22Rv1 (cell line): ENCODE results near the gene CFAP74.

Source experiments
- H3K27ac ChIP-seq: fragments of 450-650 bp; 2 replicates; pipeline ENCODE4 v1.5.1; 2017
- ZFX ChIP-seq: fragments of 450-650 bp; IDR thresholded peaks from 2 replicates; pipeline ENCODE4 v1.6.1; 2017; ENCODE audit warnings: antibody characterized with exemption, borderline replicate concordance
- TF ChIP-seq, protein P1 (sequence below): fragments of 450-650 bp; IDR thresholded peaks from 2 replicates; pipeline ENCODE4 v1.5.1; 2017; ENCODE audit warnings: mild to moderate bottlenecking

Gene CFAP74

DNA sequence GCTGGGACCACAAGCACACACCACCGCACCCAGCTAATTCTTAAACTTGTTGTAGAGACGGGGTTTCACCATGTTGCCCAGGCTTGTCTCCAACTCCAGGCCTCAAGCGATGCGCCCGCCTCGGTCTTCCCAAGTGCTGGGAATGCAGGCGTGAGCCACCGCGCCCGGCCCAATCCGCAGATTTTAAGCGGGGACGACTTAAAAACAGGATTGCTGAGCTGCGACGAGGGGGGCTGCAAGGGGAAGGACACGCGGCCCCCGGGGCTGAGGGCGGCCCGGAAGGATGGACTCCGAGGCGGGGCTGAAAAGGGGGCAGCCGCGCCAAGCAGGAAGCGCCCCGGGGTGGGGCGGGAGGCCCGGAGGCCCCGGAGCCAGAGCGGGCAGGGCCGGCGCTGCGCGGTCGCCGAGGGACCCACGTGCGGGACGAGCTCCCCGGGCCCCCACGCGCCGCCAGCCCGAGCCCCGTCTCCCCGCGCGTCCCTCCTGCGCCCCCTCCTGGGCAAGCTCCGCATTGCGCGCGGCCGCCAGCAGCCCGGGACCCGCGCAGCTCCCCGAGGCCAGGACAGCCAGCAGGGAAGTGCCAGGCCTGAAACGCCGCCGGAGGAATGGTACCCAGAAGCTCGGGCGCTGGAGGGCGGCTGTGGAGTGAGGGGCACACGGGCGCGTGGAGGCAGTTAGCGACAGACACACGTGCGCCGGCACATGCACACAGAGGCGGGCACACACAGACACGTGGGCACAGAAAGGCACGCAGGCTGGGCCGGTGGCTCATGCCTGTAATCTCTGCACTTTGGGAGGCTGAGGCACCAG, 41.1 kb upstream of the CFAP74 start:
- no peak for TF ChIP-seq ZFX
- TF ChIP-seq, protein P1, sequence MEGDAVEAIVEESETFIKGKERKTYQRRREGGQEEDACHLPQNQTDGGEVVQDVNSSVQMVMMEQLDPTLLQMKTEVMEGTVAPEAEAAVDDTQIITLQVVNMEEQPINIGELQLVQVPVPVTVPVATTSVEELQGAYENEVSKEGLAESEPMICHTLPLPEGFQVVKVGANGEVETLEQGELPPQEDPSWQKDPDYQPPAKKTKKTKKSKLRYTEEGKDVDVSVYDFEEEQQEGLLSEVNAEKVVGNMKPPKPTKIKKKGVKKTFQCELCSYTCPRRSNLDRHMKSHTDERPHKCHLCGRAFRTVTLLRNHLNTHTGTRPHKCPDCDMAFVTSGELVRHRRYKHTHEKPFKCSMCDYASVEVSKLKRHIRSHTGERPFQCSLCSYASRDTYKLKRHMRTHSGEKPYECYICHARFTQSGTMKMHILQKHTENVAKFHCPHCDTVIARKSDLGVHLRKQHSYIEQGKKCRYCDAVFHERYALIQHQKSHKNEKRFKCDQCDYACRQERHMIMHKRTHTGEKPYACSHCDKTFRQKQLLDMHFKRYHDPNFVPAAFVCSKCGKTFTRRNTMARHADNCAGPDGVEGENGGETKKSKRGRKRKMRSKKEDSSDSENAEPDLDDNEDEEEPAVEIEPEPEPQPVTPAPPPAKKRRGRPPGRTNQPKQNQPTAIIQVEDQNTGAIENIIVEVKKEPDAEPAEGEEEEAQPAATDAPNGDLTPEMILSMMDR = peak; percentile 97
- H3K27ac ChIP-seq = no peak overlapping the region

DNA sequence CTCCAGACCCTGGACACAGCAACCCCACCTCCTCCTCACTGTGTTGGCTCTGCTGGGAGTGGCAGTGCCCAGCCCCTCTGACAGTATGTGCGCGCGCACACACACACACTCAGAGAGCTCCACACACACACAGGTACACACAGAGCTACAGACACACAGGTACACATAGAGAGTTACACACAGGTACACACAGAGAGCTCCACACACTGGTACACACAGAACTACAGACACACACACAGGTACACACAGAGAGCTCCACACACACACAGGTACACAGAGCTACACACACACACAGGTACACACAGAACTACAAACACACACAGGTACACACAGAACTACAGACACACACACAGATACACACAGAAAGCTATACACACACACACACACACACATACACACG, 40.3 kb upstream of the CFAP74 start:
- no peak overlapping the region for H3K27ac ChIP-seq
- no peak for TF ChIP-seq ZFX
- TF ChIP-seq, protein P1 = no peak

DNA sequence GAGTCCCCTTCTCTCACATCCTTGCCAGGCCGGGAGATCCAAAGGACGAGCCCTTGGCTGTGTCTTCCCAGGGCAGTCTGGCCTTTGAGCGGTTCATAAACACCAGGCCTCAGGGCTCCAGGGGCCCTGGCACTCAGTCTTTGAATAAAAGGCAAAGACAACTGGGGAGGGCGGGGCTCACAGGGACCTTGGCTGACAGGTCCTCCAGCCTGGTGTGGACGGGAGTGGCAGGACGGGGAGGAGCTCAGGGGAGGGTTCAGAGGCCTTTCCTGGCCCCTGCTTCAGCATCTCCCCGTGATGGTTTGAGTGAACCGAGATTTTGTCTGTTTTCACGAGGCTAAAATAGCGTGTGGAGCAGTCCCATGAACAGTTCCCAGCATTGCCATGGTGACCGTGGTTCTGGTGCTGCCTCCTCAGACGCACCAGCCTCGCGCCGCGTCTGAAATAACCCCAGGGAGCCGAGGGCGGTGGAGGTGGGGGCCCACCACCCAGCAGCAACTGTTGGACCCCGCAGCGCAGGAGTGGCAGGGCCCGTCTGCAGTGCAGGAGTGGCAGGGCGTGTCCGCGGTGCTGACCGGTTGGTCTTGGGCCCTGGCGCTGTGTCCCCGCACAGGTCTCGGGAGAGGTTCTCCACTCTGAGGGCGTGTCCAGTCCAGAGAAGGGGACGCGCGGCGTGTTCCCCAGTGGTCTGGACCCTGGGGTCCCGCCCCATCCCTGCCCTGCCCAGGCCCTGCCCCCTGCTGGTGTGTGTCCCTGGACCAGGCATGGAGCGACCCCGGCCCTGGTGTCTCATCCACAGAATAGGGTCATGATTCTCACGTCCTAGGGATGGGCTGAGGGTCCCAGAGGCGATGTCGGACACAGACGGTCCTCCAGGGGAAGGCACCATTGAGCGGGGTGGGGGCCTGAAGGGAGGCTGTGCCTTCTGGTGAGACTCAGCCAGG, 39.5 kb upstream of the CFAP74 start:
- H3K27ac ChIP-seq = no peak overlapping the region
- TF ChIP-seq, protein P1 = peak; percentile 23; the same call in 1 of the 2 replicates
- no peak for TF ChIP-seq ZFX

GRCh38 chr1:2041887-2042286, 38.3 kb upstream of the CFAP74 start:
- H3K27ac ChIP-seq = no peak overlapping the region
- TF ChIP-seq ZFX = no peak
- TF ChIP-seq, protein P1 = no peak

DNA sequence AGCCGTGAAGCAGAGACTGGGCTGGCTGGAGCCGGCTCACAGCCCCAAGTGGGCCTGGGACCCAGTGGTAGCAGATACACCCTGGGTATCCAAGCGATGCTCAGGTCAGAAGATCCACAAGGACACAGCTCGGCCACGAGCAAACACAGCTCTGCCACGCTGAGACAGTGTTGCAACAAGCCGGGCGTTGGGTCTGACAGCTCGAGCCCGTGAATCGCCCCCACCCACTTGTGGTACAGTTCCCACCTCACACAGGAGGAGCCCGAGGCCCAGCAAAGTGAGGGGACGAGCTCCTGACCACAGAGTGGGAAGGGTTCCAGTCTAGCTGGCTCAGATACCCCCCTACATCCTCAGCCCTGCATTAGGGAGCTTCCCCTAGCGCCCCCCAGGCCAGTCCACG, 37.7 kb upstream of the CFAP74 start:
- no peak overlapping the region for H3K27ac ChIP-seq
- no peak for TF ChIP-seq ZFX
- TF ChIP-seq, protein P1 = no peak

- no peak overlapping the region for H3K27ac ChIP-seq
- TF ChIP-seq, protein P1 = no peak
Measured at GRCh38 chr1:2039251-2039650, 35.7 kb upstream of the CFAP74 start.
